Astrocyte of the spinal cord (primary cell): ENCODE measurements around the gene ZNF700.

Experiments used
- DNase-seq: peaks from one replicate; pipeline ENCODE4 v3.0.0; 2011; ENCODE audit warnings: low read depth, low spot score
- H3K4me3 ChIP-seq: 2 replicates; pipeline ENCODE4 v1.5.1; 2011; ENCODE audit warnings: low read depth, mild to moderate bottlenecking, low read length, moderate library complexity
- CTCF ChIP-seq: IDR thresholded peaks from 2 replicates; pipeline ENCODE4 v1.5.1; 2012; ENCODE audit warnings: low read depth, mild to moderate bottlenecking, low read length, inconsistent platforms
- in situ Hi-C: cut with HindIII; loops from 2 replicates; pipeline ENCODE4 v1.10.0; 2017; ENCODE audit warnings: low sequenced_read_pairs

Gene ZNF700

GRCh38 chr19:11978492-11979100, 53.7 kb downstream of the ZNF700 start:
- no peak for DNase-seq
- in situ Hi-C loops = no loop called here
- H3K4me3 ChIP-seq = no peak overlapping the region
- TF ChIP-seq CTCF = no peak

GRCh38 chr19:11979527-11979926, 54.6 kb downstream of the ZNF700 start:
- in situ Hi-C loops = no loop called here
- no peak for DNase-seq
- no peak for TF ChIP-seq CTCF
- H3K4me3 ChIP-seq = no peak overlapping the region

- TF ChIP-seq CTCF = no peak
- in situ Hi-C loops = no loop called here
- DNase-seq = no peak
- H3K4me3 ChIP-seq = no peak overlapping the region
Observed at GRCh38 chr19:11982526-11982925, 57.6 kb downstream of the ZNF700 start.

GRCh38 chr19:11984986-11985385, 60.1 kb downstream of the ZNF700 start:
- H3K4me3 ChIP-seq = no peak overlapping the region
- in situ Hi-C loops = no loop called here
- DNase-seq = no peak
- no peak for TF ChIP-seq CTCF

GRCh38 chr19:11986754-11987153, 61.8 kb downstream of the ZNF700 start:
- H3K4me3 ChIP-seq = no peak overlapping the region
- in situ Hi-C loops = no loop called here
- no peak for TF ChIP-seq CTCF
- DNase-seq = no peak

GRCh38 chr19:11987405-11988281, 62.7 kb downstream of the ZNF700 start:
- no peak for TF ChIP-seq CTCF
- peak; percentile 94 for DNase-seq
- H3K4me3 ChIP-seq = peak overlapping the region; percentile 81
- in situ Hi-C loops = no loop called here
